ENCODE results near the gene AGAP1. TPM values are rescaled to one million over a fixed set of nuclear protein-coding genes. Genes with fewer than 3 reads are reported as not detected.

The AGAP1 gene
- total and polyA plus RNA-seq, 4 donors = 2.0 to 8.5 (median 5.4) TPM

DNA sequence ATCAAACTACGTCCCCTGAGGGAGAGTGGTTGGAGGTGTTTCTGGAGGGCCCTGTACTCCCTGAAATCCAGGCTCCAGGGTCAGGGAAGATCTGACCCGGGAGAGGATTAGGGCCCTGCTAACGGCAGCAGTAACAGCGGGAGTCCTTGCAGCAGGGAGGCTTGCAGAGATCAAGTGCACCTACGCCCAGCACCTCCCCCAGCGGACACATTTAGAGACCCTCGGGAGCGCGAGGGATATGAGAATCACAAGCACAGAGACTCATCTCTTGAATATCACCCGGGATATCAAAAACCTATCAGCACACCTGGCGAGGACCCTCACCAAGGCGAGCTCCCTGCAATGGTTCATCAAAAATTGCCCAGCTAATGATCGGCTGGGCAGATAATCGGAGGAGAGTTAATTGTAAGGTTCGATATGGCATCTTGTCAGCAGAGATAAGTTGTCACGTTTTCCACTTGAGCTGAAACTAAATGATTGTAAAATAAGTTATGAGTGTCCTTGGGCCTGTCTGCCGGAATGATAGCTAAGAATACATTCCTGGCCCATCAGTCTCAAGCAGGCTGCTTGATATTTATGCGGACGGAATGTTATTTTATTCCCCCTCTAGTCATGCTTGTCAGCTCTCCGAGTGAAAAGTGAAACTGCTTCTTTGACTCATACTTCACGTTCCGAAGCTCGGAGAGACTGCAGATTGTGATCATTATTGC is 464.5 kb downstream of the AGAP1 start (continued):
- TF ChIP-seq, protein P1, sequence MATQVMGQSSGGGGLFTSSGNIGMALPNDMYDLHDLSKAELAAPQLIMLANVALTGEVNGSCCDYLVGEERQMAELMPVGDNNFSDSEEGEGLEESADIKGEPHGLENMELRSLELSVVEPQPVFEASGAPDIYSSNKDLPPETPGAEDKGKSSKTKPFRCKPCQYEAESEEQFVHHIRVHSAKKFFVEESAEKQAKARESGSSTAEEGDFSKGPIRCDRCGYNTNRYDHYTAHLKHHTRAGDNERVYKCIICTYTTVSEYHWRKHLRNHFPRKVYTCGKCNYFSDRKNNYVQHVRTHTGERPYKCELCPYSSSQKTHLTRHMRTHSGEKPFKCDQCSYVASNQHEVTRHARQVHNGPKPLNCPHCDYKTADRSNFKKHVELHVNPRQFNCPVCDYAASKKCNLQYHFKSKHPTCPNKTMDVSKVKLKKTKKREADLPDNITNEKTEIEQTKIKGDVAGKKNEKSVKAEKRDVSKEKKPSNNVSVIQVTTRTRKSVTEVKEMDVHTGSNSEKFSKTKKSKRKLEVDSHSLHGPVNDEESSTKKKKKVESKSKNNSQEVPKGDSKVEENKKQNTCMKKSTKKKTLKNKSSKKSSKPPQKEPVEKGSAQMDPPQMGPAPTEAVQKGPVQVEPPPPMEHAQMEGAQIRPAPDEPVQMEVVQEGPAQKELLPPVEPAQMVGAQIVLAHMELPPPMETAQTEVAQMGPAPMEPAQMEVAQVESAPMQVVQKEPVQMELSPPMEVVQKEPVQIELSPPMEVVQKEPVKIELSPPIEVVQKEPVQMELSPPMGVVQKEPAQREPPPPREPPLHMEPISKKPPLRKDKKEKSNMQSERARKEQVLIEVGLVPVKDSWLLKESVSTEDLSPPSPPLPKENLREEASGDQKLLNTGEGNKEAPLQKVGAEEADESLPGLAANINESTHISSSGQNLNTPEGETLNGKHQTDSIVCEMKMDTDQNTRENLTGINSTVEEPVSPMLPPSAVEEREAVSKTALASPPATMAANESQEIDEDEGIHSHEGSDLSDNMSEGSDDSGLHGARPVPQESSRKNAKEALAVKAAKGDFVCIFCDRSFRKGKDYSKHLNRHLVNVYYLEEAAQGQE (IDR thresholded peaks at IDR 0.05) = no peak
- TF ChIP-seq HNF4G (IDR thresholded peaks at IDR 0.05) = no peak

DNA sequence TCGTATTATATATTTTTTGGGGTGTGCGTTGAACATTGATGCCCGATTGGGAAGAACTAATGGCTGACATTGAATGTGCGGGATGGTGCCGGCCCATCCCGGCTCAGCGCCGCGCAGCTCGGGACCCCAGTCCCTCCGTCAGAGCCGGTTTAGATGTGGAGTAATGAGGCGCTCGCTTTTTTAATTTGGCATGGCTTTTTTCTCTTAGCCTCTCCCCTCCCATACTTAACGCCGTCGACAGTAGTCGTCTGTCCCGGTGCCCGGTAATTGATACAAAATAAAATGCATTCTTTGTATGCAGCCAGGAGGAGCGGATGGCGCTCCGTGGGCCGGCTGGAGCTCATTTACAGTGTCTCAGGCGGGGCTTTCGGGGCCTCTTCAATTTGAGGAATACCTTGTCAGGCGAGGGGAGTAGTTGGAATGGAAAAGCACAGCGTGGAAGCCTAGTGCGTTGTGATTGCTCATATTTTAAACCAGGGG is 465.1 kb downstream of the AGAP1 start:
- WGBS = 97% methylated on average over 29 of the region's 29 CpGs
- no peaks in the 10 kb centered on the region for H3K27me3 ChIP-seq (ENCODE audit: control insufficient read depth in 4 of 4, insufficient read depth in 4 of 4, low read length in 3 of 4)
- TF ChIP-seq, protein P2, sequence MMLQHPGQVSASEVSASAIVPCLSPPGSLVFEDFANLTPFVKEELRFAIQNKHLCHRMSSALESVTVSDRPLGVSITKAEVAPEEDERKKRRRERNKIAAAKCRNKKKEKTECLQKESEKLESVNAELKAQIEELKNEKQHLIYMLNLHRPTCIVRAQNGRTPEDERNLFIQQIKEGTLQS (IDR thresholded peaks at IDR 0.05) = no peak
- TF ChIP-seq, protein P3, sequence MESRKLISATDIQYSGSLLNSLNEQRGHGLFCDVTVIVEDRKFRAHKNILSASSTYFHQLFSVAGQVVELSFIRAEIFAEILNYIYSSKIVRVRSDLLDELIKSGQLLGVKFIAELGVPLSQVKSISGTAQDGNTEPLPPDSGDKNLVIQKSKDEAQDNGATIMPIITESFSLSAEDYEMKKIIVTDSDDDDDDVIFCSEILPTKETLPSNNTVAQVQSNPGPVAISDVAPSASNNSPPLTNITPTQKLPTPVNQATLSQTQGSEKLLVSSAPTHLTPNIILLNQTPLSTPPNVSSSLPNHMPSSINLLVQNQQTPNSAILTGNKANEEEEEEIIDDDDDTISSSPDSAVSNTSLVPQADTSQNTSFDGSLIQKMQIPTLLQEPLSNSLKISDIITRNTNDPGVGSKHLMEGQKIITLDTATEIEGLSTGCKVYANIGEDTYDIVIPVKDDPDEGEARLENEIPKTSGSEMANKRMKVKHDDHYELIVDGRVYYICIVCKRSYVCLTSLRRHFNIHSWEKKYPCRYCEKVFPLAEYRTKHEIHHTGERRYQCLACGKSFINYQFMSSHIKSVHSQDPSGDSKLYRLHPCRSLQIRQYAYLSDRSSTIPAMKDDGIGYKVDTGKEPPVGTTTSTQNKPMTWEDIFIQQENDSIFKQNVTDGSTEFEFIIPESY (IDR thresholded peaks at IDR 0.05) = no peak
- TF ChIP-seq NR2F2 (IDR thresholded peaks at IDR 0.05) = no peak
- no peak for TF ChIP-seq RXRA (IDR thresholded peaks at IDR 0.05)
- TF ChIP-seq HNF4A (conservative IDR thresholded peaks at IDR 0.05) = no peak
- no peak for TF ChIP-seq EGR1 (IDR thresholded peaks at IDR 0.05; ENCODE audit: low read depth in 2 of 2)
- TF ChIP-seq GABPA (IDR thresholded peaks at IDR 0.05 in 1 of 2, conservative IDR thresholded peaks at IDR 0.05 in 1 of 2) = no peak
- TF ChIP-seq JUND (IDR thresholded peaks at IDR 0.05) = no peak
- no peak for TF ChIP-seq FOXA2 (IDR thresholded peaks at IDR 0.05)
- no peak for TF ChIP-seq RAD21 (IDR thresholded peaks at IDR 0.05)
- TF ChIP-seq, protein P4, sequence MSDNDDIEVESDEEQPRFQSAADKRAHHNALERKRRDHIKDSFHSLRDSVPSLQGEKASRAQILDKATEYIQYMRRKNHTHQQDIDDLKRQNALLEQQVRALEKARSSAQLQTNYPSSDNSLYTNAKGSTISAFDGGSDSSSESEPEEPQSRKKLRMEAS (IDR thresholded peaks at IDR 0.05) = no peak
- TF ChIP-seq, protein P1 (IDR thresholded peaks at IDR 0.05) = no peak
- DNase-seq (ENCODE audit: low spot score) = no peak
- no peaks in the 10 kb centered on the region for H3K36me3 ChIP-seq (ENCODE audit: control insufficient read depth in 4 of 4, insufficient read depth in 3 of 4, low read depth in 1 of 4, low read length in 3 of 4)
- no peaks in the 10 kb centered on the region for H3K9me3 ChIP-seq (ENCODE audit: control insufficient read depth in 4 of 4, low read length in 3 of 4)
- no peak overlapping the region for H3K4me3 ChIP-seq (ENCODE audit: low read depth in 1 of 3, low read length in 3 of 3)
- no peaks in the 10 kb centered on the region for H3K4me1 ChIP-seq (ENCODE audit: control insufficient read depth in 4 of 4, insufficient read depth in 4 of 4, low read length in 3 of 4)
- H3K27ac ChIP-seq (ENCODE audit: low read depth in 1 of 2, low read length in 2 of 2) = no peak overlapping the region
- no peak overlapping the region for H3K9ac ChIP-seq (ENCODE audit: low read depth in 1 of 2, low read length in 2 of 2)

All from liver (tissue), 9 donors.